ENCODE data around the gene CDH23.

DNA sequence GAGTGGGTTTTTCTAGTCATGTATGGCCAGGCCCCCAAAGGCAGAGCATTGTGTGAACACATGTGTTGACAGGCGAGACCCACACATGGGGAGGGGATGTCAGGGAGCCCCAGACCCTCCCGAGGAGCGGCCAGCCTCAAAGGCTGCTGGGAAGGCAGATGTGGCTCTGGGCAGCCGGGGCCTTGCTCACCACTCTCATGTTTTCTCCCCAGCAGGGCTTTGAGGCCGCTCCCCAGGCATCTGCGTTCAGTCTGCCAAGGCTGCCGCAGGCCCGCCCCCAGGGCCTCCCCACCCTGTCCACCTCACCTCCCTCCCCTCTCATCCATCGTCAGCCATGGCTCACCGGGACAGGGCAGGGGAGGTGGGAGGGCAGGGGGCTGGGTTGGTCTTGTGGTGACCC lies 393.2 kb downstream of the CDH23 start:
- TF ChIP-seq, protein P1, sequence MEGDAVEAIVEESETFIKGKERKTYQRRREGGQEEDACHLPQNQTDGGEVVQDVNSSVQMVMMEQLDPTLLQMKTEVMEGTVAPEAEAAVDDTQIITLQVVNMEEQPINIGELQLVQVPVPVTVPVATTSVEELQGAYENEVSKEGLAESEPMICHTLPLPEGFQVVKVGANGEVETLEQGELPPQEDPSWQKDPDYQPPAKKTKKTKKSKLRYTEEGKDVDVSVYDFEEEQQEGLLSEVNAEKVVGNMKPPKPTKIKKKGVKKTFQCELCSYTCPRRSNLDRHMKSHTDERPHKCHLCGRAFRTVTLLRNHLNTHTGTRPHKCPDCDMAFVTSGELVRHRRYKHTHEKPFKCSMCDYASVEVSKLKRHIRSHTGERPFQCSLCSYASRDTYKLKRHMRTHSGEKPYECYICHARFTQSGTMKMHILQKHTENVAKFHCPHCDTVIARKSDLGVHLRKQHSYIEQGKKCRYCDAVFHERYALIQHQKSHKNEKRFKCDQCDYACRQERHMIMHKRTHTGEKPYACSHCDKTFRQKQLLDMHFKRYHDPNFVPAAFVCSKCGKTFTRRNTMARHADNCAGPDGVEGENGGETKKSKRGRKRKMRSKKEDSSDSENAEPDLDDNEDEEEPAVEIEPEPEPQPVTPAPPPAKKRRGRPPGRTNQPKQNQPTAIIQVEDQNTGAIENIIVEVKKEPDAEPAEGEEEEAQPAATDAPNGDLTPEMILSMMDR (conservative IDR thresholded peaks at IDR 0.05 in 1 of 2, IDR thresholded peaks at IDR 0.05 in 1 of 2; ENCODE audit: low read depth in 1 of 2, low read length in 2 of 2): no peak
- no peak for TF ChIP-seq EZH2 (IDR thresholded peaks at IDR 0.05; ENCODE audit: low read length, missing control alignments)

Measured in fibroblast of lung (primary cell).